ENCODE data around the gene CHI3L1.

DNA sequence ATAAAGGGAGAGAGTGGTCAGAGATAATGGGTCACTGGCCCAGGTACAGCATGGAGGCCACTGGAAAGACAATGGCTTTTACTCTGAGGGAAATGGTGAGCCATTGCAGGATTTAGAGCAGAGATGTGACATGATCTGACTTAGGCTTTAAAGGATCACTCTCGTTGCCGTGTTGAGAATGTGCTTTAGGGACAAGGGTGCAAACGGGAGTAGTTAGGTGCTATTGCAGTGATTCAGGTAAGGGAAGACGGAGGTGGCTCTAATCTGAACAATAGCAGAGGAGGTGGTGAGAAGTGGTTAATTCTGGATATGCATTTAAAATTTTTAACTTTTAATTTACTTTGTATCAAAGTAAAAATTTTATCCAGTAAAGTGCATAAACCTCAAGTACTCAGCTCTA, 49.2 kb downstream of the CHI3L1 start:
- TF ChIP-seq EGR1 (IDR thresholded peaks at IDR 0.05) (no peak), MAX (IDR thresholded peaks at IDR 0.05) (no peak), REST (IDR thresholded peaks at IDR 0.05; ENCODE audit: low read depth) (no peak), TCF12 (IDR thresholded peaks at IDR 0.05; ENCODE audit: low read depth) (no peak), ZBTB7A (IDR thresholded peaks at IDR 0.05; ENCODE audit: low read depth) (no peak), EP300 (IDR thresholded peaks at IDR 0.05; ENCODE audit: borderline replicate concordance) (no peak), USF1 (IDR thresholded peaks at IDR 0.05) (no peak), TAF1 (IDR thresholded peaks at IDR 0.05; ENCODE audit: low read depth) (no peak), YY1 (IDR thresholded peaks at IDR 0.05; ENCODE audit: low read depth) (no peak), CEBPB (IDR thresholded peaks at IDR 0.05) (no peak), RAD21 (IDR thresholded peaks at IDR 0.05; ENCODE audit: low read depth) (no peak), NFIC (IDR thresholded peaks at IDR 0.05) (no peak)
